Stimulated activated CD4-positive, alpha-beta T cell treated with anti-CD3 and anti-CD28 coated beads, Interleukin-15, amount 100 ng/mL, for 24 hours (primary cell): ENCODE results near the gene SRGAP2C.
"Not testable (repeated sequence)": the region's sequence is repeated elsewhere in the genome, so short reads cannot be mapped to it uniquely, and the experiment has no call there.

ENCODE experiments used
- DNase-seq: peaks from one replicate; pipeline ENCODE4 v3.0.0-alpha.2; 2020

The SRGAP2C gene

DNA sequence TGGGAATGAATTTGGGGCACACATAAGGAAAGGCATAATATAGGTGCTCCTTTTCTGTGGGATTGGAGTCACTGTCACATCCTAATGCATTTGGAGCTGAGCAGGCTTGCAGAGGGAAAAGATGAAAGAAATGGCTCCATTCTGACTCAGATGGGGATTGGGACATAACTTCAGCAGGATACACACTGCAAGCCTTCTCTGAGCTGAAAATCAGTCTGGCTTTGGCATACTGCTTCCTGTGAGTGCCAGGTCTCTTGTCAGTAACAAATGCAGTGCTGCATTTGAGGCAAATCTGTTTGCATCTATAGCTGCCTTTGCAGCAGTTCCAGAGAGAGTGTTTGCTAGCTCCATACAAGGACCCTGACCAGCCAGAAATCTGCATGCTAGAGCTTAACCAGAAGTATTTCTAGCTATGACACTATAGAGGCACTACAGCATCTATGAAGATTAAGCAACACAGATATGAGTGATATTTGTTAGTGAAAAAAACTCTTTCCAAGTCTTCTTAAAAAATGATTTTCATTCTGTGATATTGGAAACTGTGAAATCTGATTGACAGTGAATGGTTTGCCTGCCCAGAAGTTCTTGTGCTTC, 98.9 kb downstream of the SRGAP2C start:
- DNase-seq, result not testable (repeated sequence)

DNA sequence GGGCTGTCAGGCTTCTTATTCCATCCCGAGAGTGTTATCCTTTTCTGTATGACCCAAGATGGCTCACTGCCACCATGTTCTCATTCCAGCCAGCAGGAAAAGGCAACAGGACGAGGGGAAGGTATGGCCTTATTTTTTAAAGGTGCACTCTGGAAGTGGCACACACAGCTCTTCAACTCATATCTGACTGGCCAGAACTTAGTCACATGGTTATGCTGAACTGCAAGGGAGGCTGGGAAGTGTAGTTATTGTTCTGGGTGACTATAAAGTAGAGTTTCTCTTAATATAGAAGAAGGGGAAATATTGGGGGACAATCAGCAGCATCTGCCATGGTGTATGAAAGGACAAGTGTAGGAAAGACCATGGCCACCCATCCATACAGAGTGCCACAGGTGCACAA, 107.8 kb downstream of the SRGAP2C start:
- not testable (repeated sequence) for DNase-seq

GRCh38 chr1:121293263-121294204, 108.8 kb downstream of the SRGAP2C start:
- DNase-seq, result not testable (repeated sequence)

DNA sequence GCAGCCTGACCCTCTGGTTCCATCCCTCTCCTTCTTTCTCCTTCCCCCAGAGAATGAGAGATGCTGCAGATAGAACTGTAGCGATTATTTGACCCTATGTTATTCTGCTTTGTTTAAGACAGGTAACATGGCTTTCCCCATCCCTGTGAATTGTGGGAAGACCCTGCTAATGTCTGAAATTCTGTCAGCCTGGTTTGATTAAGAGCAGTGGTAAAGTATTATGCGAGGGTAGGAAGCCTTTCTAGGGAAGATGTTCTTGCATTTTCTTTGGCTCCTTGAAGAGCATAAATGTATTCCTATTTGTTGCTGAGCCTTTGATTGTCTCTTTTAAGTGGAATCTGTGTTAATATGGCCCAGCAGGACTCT, 109.4 kb downstream of the SRGAP2C start:
- DNase-seq, result not testable (repeated sequence)

DNA sequence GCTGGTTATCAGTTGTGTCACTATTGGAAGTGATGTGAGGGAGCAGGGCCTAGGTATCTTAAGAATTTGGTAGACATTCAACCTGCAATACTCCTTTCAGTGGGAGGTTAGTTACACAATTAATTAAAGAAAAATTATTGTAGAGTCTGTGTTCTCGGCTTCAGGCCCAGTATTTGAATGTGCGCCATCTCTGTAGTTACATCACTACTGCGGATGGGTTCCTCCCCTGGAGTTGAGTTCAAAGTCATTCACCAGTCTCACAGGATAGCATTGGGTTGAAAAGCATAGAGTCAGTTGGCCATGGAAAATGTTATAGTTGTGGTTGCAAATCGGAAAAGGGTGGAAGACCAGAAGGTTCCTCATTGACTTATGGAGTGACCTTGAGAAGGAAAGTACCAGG, 111.8 kb downstream of the SRGAP2C start:
- not testable (repeated sequence) for DNase-seq

DNA sequence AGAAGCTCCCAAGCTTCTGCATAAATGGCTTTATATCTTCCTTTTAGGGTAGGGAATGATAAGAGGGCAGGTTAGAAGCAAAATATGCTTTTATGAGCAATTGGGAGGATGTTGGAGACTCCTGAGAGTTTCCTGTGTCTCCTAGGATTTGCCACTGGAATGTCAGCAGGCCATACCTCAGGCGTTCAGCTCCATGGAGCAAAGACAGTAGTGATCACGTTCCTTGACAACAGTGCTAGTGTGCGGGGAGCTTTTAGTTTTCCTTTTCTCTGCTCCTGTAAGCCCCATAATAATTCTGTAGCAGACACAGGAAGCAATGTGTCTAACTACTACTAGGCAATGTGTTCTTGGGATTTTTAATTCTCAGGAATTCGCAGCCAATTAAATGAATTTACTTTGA, 113.8 kb downstream of the SRGAP2C start:
- DNase-seq, result not testable (repeated sequence)

- not testable (repeated sequence) for DNase-seq
These were observed 114.9 kb downstream of the SRGAP2C start for GRCh38 chr1:121299514-121300149.

DNA sequence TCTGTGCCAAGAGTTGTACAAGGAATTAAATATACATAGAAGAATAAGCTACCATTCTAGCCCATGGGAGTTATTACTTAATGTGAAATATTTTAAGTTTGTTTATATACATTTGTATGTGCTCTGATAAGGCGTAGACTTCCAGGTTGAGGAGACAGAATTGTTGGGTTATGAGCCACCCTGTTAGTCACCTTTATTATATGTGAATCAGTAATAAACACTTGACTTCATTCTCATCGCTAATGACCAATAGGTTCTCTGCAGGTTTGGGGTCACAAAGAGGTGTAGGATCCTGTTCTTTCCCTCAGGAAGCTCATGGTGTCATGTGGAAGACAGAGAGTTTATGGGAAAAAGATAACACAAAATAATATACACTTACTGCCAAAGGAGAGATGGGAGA, 117.1 kb downstream of the SRGAP2C start:
- not testable (repeated sequence) for DNase-seq

DNA sequence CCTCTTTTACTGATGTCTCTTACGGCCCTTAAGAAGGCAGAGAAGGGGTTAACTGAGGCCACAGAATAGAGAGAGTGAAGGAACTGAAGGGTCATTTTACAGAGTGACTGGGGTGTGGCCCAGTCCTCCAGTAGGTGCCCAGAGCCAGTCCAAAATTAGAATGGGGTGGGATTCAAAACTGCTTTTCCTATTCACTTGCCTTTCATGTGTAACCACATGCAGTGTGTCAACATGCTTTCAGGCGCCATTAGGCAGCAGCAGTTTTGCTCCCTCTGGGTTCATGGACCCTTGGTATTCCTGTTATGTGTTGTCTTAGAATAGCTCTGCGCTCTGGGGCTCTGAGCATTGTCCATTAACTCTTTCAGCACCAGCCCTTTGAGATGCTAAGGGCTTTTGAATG, 123.0 kb downstream of the SRGAP2C start:
- DNase-seq, result not testable (repeated sequence)

DNA sequence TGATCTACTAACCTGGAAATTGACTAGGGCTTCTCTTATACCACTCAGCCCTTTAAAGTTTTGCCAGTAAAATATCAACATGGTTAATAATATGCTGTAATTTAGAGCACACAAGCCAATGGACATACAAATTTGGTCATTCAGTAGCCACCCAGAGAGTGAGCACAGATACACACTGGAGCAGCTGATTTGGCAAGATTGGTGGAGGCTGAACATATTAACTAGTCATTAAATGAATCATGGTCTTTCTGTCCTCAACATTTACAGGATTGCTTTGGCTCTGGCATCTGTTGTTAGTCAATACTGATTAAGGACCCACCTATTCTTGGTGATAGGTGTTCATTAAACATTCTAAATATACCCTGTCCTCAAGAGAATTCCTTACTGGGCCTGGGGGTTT, 130.7 kb downstream of the SRGAP2C start:
- not testable (repeated sequence) for DNase-seq

DNA sequence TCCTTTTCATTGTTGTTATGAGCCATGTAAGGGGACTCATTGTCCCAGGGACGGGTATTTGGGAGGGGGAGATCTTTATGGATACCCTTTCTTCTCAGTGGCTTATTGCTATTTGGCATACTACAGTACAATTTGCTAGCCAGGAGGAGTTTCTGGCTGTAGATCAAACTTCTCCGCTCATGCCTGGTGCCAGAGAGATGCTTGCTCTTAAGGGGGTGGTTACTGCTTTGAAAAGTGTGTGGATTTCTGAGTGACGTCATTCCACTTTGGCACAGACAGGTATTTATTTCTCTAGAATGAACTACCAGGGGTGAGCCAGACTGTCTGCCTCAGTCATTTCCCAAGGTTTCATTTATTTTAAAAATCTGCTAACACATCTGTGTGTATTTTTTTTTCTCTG, 131.3 kb downstream of the SRGAP2C start:
- DNase-seq, result not testable (repeated sequence)

- DNase-seq, result not testable (repeated sequence)
These were observed 133.0 kb downstream of the SRGAP2C start for GRCh38 chr1:121317491-121318468.

GRCh38 chr1:121318687-121319086, 133.9 kb downstream of the SRGAP2C start:
- DNase-seq, result not testable (repeated sequence)

DNA sequence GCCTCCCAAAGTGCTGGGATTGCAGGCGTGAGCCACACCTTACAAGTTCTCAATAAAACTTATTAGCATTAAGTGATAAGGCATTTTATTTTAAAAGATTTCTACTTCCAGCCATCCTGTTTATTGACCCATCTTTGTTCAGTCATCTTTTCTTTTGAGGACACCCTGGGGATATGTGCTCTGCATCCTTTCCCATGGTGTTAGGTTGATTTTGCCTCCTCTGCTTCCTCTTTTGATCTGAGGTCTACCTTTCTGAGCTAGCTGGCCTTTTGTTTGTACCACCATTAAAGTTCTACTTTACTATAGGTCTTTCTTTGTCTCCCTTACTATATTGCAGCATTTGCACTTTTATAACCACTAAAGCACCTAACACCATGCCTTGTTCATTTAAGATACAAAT, 136.9 kb downstream of the SRGAP2C start:
- DNase-seq, result not testable (repeated sequence)

DNA sequence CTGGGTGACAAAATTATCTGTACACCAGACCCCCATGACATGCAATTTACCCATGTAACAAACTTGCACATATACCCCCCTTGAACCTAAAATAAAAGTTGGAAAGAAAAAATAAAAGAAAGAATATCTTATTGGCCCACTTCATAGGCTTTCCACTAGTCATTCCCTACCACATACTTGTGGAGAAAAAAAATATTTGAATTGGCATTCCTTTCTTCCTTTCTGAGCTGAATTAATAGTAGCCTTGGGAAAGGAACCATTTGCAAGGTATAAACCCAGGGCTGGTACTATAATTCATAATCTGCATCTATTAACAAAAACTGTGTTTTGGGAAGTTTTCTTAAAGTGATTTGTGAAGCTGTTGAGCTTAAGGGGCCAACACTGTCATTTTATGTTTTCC, 140.0 kb downstream of the SRGAP2C start:
- DNase-seq, result not testable (repeated sequence)

DNA sequence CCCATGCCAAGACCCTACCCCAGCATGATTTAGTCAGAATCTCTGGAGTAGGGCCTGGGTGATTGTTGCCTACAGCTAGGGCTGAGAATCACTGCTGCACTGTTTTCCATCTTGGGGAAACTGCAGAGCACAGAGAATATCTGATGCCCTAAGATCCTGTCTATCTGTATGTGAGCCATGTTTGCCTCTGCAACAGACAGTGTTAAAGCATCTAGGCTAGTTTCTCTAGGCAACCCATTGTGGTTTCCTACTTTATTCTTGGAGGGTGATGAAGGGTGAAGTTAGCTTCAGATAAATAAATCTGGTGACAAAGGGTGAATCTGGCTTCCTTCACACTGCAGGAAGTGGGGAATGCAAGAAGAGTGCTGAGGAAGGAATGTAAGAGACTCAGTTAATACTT, 147.4 kb downstream of the SRGAP2C start:
- DNase-seq, result not testable (repeated sequence)

- not testable (repeated sequence) for DNase-seq
These were observed 148.1 kb downstream of the SRGAP2C start for GRCh38 chr1:121332599-121333562.

GRCh38 chr1:121337958-121338357, 153.2 kb downstream of the SRGAP2C start:
- not testable (repeated sequence) for DNase-seq

GRCh38 chr1:121339611-121340010, 154.8 kb downstream of the SRGAP2C start:
- DNase-seq, result not testable (repeated sequence)

- not testable (repeated sequence) for DNase-seq
These were observed 158.6 kb downstream of the SRGAP2C start for GRCh38 chr1:121343311-121343906.

DNA sequence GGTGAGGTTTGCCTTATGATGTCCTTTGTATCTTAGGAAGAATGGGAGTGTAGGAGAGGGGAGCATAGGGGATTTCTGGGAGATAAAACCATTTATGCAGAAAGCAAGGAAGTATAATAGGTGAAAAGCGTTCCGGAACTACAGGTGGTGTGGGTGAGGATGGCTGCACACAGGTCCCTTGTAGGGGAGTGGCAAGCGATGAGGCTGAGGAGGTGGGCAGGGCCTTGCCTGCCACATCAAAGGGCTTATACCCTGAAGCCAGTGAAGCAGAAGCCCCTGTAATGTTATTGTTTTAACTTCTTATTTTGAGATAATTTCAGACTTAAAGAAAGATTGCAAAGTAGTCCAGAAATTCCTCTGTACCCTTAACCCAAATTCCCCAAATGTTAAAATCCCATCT, 159.6 kb downstream of the SRGAP2C start:
- not testable (repeated sequence) for DNase-seq
